Right lobe of liver (tissue), 4 donors: ENCODE data around the gene SLC17A9.

Source experiments
- POLR2A ChIP-seq: fragments of 450-650 bp; IDR thresholded peaks from one replicate; pipeline ENCODE4 v1.6.1; 2017; ENCODE audit warnings: antibody characterized with exemption, mild to moderate bottlenecking
- TF ChIP-seq, protein P1 (sequence below), 4 donors: fragments of 200-600 bp in 3 of 4; fragments of 450-650 bp in 1 of 4; IDR thresholded peaks; one replicate each; pipeline versions ENCODE4 v1.5.1 to v1.8.0; 2016 to 2022; ENCODE audit warnings: antibody characterized with exemption in 4 of 4, mild to moderate bottlenecking in 2 of 4
- donor health status: DM: no; HTN: no; CAD: no.
- donor health status: DM: no; HTN: no; CAD: no.
- donor health status: DM: no; HTN: yes; CAD: no.

DNA sequence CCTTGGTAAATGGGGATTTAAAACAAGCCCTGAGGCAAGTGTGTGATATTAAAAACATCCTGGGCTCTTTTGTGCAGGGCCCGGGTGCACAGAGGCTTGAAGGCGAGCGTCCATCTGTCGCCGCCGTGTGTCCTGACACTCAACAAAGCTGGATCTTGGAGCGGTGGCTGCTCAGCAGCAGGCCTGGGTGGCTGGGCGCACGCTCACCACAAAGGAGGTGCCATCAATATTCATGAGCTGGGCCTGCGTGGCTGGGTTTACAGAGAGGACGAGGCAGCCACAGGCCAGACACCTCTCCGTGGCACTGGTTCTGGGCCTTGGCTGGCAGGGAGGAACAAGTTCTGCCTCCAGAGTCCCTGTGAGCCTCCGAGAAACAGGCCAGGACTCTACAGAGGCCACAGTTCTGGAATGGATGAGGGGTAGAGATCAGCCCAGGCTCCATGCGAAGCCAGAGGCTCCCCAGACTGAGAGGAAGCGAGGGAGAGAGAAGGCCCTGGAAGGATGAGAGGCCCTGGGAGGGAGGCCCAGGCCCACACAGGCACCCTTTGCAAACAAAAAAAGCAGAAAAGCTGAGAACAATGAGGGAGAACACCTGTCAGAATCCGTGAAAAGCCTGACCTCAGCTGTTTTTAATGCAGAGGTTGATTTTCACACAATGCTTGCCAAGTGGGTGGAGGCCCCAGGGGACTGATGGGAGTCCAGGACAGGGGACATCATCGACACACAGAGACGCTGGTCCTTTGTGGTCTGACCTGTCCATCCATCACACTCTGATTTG lies 32.3 kb downstream of the SLC17A9 start:
- TF ChIP-seq, protein P1, sequence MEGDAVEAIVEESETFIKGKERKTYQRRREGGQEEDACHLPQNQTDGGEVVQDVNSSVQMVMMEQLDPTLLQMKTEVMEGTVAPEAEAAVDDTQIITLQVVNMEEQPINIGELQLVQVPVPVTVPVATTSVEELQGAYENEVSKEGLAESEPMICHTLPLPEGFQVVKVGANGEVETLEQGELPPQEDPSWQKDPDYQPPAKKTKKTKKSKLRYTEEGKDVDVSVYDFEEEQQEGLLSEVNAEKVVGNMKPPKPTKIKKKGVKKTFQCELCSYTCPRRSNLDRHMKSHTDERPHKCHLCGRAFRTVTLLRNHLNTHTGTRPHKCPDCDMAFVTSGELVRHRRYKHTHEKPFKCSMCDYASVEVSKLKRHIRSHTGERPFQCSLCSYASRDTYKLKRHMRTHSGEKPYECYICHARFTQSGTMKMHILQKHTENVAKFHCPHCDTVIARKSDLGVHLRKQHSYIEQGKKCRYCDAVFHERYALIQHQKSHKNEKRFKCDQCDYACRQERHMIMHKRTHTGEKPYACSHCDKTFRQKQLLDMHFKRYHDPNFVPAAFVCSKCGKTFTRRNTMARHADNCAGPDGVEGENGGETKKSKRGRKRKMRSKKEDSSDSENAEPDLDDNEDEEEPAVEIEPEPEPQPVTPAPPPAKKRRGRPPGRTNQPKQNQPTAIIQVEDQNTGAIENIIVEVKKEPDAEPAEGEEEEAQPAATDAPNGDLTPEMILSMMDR (IDR thresholded peaks at IDR 0.05): no peak
- TF ChIP-seq POLR2A: no peak
